HepG2 (cell line): Measurements from ENCODE around the gene LOC128125822.

Experiments
- CBFB ChIP-seq: sonication (generic); formaldehyde crosslinking; IDR thresholded peaks from 2 replicates; pipeline ENCODE4 v1.4.0; 2020; ENCODE audit warnings: missing genetic modification reagents
- CHCHD3 ChIP-seq: sonication (generic); formaldehyde crosslinking; IDR thresholded peaks from 2 replicates; pipeline ENCODE4 v1.8.0; 2022; ENCODE audit warnings: mild to moderate bottlenecking, missing genetic modification reagents, moderate library complexity
- EEA1 ChIP-seq: sonication (generic); formaldehyde crosslinking; IDR thresholded peaks from 2 replicates; pipeline ENCODE4 v1.5.1; 2020; ENCODE audit warnings: mild to moderate bottlenecking, missing genetic modification reagents, borderline replicate concordance
- FOXM1 ChIP-seq: sonication (generic); formaldehyde crosslinking; IDR thresholded peaks from 2 replicates; pipeline ENCODE4 v1.5.0; 2020; ENCODE audit warnings: missing genetic modification reagents
- KMT2B ChIP-seq: IDR thresholded peaks from 2 replicates; pipeline ENCODE4 v1.6.1; 2016; ENCODE audit warnings: missing genetic modification reagents, missing compliant biosample characterization
- MED1 ChIP-seq: sonication (generic); formaldehyde crosslinking; IDR thresholded peaks from 2 replicates; pipeline ENCODE4 v1.4.0; 2020; ENCODE audit warnings: missing genetic modification reagents
- MED13 ChIP-seq: sonication (generic); formaldehyde crosslinking; IDR thresholded peaks from 2 replicates; pipeline ENCODE4 v1.5.0; 2020; ENCODE audit warnings: missing genetic modification reagents
- STAT5B ChIP-seq: sonication (generic); formaldehyde crosslinking; IDR thresholded peaks from 2 replicates; pipeline ENCODE4 v1.4.0; 2020; ENCODE audit warnings: missing genetic modification reagents
- ZBTB21 ChIP-seq: sonication (generic); formaldehyde crosslinking; IDR thresholded peaks from 2 replicates; pipeline ENCODE4 v1.4.0; 2020; ENCODE audit warnings: missing genetic modification reagents
- ZNF234 ChIP-seq: sonication (generic); formaldehyde crosslinking; conservative IDR thresholded peaks from 2 replicates; pipeline ENCODE4 v1.5.1; 2020; ENCODE audit warnings: mild to moderate bottlenecking, missing genetic modification reagents
- ZNF335 ChIP-seq: sonication (generic); formaldehyde crosslinking; IDR thresholded peaks from 2 replicates; pipeline ENCODE4 v1.4.0; 2020; ENCODE audit warnings: missing genetic modification reagents
- ZNF547 ChIP-seq: sonication (generic); formaldehyde crosslinking; IDR thresholded peaks from 2 replicates; pipeline ENCODE4 v1.5.1; 2020; ENCODE audit warnings: mild to moderate bottlenecking, missing genetic modification reagents
- ZNF629 ChIP-seq: sonication (generic); formaldehyde crosslinking; conservative IDR thresholded peaks from 2 replicates; pipeline ENCODE4 v1.5.0; 2020; ENCODE audit warnings: missing genetic modification reagents
- ZNF652 ChIP-seq: IDR thresholded peaks from 2 replicates; pipeline ENCODE4 v1.6.1; 2016; ENCODE audit warnings: low read depth, borderline replicate concordance
- ZNF747 ChIP-seq: sonication (generic); formaldehyde crosslinking; IDR thresholded peaks from 2 replicates; pipeline ENCODE4 v1.8.1; 2023; ENCODE audit warnings: missing genetic modification reagents, mild to moderate bottlenecking, borderline replicate concordance
- ZNF749 ChIP-seq: sonication (generic); formaldehyde crosslinking; IDR thresholded peaks from 2 replicates; pipeline ENCODE4 v1.8.0; 2022; ENCODE audit warnings: mild to moderate bottlenecking, missing genetic modification reagents, moderate library complexity, borderline replicate concordance
- TF ChIP-seq, protein P1 (sequence below): sonication (generic); formaldehyde crosslinking; IDR thresholded peaks from one replicate; pipeline ENCODE4 v1.5.1; 2020; ENCODE audit warnings: mild to moderate bottlenecking, missing genetic modification reagents; ENCODE audit errors: not compliant biosample characterization
- TF ChIP-seq, protein P2 (sequence below): sonication (generic); formaldehyde crosslinking; conservative IDR thresholded peaks from 2 replicates; pipeline ENCODE4 v1.8.0; 2022; ENCODE audit warnings: low read depth, missing genetic modification reagents
- TF ChIP-seq, protein P3 (sequence below): sonication (generic); formaldehyde crosslinking; IDR thresholded peaks from 2 replicates; pipeline ENCODE4 v1.5.0; 2020; ENCODE audit warnings: missing genetic modification reagents

LOC128125822 gene

DNA sequence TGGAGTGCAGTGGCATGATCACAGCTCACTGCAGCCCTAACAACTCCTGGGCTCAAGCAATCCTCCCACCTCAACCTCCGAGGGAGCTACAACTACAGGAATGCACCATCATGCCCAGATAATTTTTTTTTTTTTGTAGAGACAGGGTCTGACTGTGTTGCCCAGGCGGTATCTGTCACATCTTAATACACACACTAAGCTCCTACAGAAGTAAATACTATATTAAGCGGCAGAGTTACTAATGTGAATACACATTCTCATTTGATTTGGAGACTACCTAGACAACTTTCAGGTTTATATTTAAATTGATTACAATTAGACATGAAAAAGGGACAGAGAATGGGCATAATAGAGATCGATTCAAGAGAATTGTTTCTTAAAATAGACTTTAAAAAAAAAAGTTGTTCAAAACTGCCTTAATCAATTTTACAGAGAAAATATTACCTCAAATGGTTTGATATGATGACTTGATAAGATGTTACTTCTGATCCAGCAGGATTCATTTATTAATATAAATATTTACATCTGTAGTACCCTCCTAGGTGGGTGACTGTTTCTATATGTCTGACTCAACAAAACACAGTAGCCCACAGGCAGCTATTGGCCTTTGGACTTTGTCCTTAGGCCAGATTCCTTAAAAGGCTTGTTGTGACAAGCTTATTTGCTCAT lies 7.1 kb upstream of the LOC128125822 start (continued):
- TF ChIP-seq ZNF234 (CRISPR knock-in tag), result no peak
- TF ChIP-seq STAT5B (CRISPR knock-in tag), result no peak
- peak; percentile 48; the same call in 1 of the 2 replicates for TF ChIP-seq ZBTB21 (CRISPR knock-in tag)
- TF ChIP-seq EEA1, result no peak
- TF ChIP-seq FOXM1, result no peak
- 0 out of 2 replicates have a peak, but pooled peaks have one; percentile 43 for TF ChIP-seq KMT2B (CRISPR knock-in tag)
- peak; percentile 91 for TF ChIP-seq MED1 (CRISPR knock-in tag)
- TF ChIP-seq CBFB (CRISPR knock-in tag), result no peak
- no peak for TF ChIP-seq CHCHD3
- TF ChIP-seq ZNF747 (CRISPR knock-in tag), result no peak
- no peak for TF ChIP-seq ZNF335
- TF ChIP-seq MED13, result no peak
- no peak for TF ChIP-seq ZNF749 (CRISPR knock-in tag)
- TF ChIP-seq, protein P1, sequence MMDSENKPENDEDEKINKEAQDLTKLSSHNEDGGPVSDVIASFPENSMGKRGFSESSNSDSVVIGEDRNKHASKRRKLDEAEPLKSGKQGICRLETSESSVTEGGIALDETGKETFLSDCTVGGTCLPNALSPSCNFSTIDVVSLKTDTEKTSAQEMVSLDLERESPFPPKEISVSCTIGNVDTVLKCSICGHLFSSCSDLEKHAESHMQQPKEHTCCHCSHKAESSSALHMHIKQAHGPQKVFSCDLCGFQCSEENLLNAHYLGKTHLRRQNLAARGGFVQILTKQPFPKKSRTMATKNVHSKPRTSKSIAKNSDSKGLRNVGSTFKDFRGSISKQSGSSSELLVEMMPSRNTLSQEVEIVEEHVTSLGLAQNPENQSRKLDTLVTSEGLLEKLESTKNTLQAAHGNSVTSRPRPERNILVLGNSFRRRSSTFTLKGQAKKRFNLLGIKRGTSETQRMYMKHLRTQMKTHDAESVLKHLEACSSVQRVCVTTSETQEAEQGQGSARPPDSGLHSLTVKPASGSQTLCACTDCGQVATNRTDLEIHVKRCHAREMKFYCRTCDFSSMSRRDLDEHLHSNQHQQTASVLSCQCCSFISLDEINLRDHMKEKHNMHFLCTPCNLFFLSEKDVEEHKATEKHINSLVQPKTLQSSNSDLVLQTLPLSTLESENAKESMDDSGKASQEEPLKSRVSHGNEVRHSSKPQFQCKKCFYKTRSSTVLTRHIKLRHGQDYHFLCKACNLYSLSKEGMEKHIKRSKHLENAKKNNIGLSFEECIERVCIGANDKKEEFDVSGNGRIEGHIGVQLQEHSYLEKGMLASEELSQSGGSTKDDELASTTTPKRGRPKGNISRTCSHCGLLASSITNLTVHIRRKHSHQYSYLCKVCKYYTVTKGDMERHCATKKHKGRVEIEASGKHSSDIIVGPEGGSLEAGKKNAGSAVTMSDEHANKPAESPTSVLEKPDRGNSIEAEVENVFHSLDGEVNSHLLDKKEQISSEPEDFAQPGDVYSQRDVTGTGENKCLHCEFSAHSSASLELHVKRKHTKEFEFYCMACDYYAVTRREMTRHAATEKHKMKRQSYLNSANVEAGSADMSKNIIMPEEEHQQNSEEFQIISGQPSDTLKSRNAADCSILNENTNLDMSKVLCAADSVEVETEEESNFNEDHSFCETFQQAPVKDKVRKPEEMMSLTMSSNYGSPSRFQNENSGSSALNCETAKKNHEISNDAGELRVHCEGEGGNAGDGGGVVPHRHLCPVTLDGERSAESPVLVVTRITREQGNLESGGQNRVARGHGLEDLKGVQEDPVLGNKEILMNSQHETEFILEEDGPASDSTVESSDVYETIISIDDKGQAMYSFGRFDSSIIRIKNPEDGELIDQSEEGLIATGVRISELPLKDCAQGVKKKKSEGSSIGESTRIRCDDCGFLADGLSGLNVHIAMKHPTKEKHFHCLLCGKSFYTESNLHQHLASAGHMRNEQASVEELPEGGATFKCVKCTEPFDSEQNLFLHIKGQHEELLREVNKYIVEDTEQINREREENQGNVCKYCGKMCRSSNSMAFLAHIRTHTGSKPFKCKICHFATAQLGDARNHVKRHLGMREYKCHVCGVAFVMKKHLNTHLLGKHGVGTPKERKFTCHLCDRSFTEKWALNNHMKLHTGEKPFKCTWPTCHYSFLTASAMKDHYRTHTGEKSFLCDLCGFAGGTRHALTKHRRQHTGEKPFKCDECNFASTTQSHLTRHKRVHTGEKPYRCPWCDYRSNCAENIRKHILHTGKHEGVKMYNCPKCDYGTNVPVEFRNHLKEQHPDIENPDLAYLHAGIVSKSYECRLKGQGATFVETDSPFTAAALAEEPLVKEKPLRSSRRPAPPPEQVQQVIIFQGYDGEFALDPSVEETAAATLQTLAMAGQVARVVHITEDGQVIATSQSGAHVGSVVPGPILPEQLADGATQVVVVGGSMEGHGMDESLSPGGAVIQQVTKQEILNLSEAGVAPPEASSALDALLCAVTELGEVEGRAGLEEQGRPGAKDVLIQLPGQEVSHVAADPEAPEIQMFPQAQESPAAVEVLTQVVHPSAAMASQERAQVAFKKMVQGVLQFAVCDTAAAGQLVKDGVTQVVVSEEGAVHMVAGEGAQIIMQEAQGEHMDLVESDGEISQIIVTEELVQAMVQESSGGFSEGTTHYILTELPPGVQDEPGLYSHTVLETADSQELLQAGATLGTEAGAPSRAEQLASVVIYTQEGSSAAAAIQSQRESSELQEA (CRISPR knock-in tag), result no peak
- TF ChIP-seq ZNF629 (CRISPR knock-in tag), result no peak; the same call in 1 of the 2 replicates
- TF ChIP-seq ZNF547 (CRISPR knock-in tag), result no peak
- TF ChIP-seq, protein P2, sequence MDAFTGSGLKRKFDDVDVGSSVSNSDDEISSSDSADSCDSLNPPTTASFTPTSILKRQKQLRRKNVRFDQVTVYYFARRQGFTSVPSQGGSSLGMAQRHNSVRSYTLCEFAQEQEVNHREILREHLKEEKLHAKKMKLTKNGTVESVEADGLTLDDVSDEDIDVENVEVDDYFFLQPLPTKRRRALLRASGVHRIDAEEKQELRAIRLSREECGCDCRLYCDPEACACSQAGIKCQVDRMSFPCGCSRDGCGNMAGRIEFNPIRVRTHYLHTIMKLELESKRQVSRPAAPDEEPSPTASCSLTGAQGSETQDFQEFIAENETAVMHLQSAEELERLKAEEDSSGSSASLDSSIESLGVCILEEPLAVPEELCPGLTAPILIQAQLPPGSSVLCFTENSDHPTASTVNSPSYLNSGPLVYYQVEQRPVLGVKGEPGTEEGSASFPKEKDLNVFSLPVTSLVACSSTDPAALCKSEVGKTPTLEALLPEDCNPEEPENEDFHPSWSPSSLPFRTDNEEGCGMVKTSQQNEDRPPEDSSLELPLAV (CRISPR knock-in tag), result no peak
- TF ChIP-seq ZNF652 (CRISPR knock-in tag), result no peak
- TF ChIP-seq, protein P3, sequence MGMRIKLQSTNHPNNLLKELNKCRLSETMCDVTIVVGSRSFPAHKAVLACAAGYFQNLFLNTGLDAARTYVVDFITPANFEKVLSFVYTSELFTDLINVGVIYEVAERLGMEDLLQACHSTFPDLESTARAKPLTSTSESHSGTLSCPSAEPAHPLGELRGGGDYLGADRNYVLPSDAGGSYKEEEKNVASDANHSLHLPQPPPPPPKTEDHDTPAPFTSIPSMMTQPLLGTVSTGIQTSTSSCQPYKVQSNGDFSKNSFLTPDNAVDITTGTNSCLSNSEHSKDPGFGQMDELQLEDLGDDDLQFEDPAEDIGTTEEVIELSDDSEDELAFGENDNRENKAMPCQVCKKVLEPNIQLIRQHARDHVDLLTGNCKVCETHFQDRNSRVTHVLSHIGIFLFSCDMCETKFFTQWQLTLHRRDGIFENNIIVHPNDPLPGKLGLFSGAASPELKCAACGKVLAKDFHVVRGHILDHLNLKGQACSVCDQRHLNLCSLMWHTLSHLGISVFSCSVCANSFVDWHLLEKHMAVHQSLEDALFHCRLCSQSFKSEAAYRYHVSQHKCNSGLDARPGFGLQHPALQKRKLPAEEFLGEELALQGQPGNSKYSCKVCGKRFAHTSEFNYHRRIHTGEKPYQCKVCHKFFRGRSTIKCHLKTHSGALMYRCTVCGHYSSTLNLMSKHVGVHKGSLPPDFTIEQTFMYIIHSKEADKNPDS (CRISPR knock-in tag), result no peak
